ENCODE measurements around the gene STK25.
A peak's percentile ranks its signal among the peaks of the same experiment; 100 is the strongest.
"Not testable (repeated sequence)": the region's sequence is repeated elsewhere in the genome, so short reads cannot be mapped to it uniquely, and the experiment has no call there.

The STK25 gene

DNA sequence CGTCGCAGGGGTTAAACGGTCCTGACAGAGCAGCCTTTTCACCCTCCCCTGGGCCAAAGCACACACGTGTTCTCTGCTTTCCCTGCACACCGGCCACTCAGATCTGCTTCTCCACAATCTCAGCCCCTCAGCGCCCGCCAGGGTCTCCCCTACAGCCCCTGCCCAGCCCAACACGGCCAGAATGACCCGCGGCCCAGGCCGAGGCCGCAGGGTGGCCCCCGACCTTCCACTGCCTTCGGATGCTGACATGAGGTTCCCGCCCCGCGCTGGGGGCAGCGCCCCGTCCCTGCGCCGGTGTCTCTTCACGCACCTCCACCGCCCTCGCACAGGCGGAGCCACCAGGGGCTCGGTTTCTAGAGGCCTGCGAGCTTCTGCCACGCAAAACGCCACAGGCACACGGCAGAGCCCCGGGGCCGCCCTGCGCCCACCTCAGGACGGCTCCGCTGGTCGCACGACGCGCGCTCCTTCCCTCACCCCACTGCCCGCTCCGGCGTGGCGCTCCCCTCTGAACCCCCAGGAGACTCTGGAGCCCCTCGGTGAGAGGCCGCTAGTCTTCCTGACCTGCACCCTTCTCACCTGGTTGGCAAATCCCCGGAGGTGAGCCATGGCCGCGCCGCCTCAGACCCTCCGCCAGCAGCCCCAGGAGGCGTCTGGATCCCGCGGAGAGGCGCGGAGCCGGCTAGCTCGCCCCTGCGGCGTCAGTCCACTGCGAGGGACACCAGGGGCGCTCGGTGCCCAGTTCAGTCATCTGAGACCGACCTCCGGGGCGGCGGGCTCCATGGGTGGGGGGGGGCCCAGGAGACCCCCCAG lies 749 bp downstream of the STK25 start:
- DNase-seq: peak; percentile 57

GRCh38 chr2:241506793-241507429 lies 1.5 kb downstream of the STK25 start:
- DNase-seq: no peak

- not testable (repeated sequence) for DNase-seq
These were observed 2.1 kb downstream of the STK25 start for GRCh38 chr2:241506317-241506716.

- no peak for DNase-seq
These were observed 2.6 kb downstream of the STK25 start for GRCh38 chr2:241505781-241506201.

DNA sequence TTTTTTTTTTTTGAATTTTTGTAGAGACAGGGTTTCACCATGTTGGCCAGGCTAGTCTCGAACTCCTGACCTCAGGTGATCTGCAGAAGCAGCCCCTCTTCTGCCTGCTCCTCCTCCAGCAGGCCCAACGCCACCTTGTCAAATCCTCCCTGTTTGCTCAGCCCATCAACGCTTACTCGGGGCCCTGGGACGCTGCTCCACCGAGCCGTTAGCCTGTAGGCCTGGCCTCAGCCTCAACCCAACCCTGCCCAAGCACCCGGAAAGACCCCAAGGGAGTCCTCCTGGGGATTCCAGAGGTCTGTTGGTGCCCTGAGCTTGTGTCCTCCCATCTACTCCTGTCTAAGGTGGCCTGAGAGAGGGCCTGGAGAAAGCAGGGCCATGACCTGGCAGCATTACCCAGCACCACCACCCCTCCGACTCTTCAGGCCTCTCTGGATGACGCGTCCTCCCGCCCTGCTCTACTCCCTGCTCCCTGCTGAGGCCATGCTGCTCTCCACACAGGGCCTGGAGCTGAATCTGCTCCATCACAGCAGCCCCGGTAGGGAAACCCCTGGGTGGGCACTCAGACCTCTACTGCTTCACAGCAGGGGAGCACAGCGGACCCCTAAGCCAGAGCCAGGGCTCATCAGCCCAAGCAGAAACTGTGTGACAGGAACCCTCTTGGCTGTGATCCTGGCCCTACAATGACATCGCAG lies 3.2 kb downstream of the STK25 start:
- no peak for DNase-seq

GRCh38 chr2:241503776-241504392 lies 4.5 kb downstream of the STK25 start:
- no peak for DNase-seq

DNA sequence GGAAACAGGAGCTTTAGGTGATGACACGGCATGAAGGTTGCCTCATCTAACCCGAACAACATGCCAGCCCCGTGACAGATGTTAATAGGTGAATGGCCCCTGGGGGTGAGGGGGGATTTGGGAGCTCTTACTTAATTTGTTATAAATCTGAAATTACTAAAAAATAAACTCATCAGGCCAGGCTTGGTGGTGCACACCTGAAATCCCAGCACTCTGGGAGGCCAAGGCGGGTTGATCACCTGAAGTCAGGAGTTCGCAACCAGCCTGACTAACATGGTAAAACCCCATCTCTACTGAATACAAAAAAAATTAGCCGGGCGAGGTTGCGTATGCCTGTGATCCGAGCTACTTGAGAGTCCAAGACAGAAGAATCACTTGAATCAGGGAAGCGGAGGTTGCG lies 6.1 kb downstream of the STK25 start:
- DNase-seq: no peak

GRCh38 chr2:241501551-241501950 lies 6.8 kb downstream of the STK25 start:
- no peak for DNase-seq

- DNase-seq: no peak
These were observed 7.3 kb downstream of the STK25 start for GRCh38 chr2:241501099-241501541.

DNA sequence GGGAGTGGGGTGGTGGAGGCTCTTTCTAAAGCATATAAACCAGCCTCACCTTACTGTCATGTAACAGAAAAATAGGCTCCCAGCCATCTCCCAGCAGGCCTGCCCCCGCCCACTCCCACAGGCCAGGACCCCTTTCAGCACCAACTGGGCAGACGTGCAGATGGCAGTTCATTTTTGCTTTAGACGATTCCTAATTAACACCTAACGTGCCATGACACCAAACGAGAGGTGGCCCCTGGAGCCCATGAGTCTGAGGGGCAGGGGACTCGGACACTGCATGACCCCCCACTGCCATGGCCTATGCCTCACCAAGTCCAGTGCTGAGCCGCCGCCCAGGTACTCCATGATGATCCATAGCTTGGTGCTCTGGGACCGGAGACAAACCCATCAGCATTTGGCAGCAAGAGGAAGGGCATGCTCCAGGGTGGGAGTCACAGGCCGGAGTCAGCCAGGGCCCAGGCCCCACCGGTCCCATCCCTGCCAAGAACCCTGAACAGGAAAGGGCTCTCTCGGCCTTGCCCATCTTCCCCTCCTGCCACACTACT lies 7.9 kb downstream of the STK25 start:
- no peak for DNase-seq

GRCh38 chr2:241500016-241500415 lies 8.4 kb downstream of the STK25 start:
- no peak for DNase-seq

DNA sequence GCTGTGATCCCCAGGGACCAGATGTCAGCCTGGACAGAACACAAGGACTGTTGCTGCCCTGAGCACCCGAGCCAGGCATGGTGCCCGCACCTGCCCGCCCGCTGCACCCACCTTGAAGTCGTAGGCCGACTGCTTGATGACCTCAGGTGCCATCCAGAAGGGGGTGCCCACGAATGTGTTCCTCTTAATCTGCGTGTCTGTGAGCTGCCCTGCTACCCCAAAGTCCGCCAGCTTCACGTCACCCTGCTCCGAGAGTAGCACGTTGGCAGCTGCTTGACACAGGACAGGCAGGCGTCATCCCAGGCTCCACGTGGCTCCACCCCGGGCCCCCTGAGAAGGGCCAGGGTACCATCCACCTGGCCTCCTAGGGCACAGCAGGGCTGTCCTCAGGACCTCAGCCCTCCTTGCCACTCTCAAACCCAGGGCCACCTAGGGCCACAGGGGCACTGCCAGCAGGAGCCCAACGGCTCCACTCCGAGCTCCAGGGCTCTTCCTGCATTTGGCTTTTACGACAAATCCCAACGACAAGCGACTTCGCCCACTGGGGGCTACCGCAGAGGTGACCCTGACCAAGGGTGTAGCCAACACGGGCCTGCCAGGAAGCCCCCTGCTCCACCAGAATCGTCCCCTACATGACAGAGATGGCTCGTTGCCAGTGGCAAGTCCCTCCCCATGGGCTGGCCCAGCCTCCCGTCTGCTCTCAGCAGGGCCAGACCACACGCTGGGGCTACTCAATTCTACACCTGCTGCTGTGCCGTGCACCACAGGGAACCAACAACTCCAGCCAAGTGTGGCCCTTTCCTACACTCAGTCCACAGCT lies 9.0 kb downstream of the STK25 start:
- DNase-seq: no peak

- no peak for DNase-seq
These were observed 10.0 kb downstream of the STK25 start for GRCh38 chr2:241498115-241499070.

- DNase-seq: no peak
These were observed 11.2 kb downstream of the STK25 start for GRCh38 chr2:241496904-241497877.

GRCh38 chr2:241496003-241496707 lies 12.2 kb downstream of the STK25 start:
- no peak for DNase-seq

DNA sequence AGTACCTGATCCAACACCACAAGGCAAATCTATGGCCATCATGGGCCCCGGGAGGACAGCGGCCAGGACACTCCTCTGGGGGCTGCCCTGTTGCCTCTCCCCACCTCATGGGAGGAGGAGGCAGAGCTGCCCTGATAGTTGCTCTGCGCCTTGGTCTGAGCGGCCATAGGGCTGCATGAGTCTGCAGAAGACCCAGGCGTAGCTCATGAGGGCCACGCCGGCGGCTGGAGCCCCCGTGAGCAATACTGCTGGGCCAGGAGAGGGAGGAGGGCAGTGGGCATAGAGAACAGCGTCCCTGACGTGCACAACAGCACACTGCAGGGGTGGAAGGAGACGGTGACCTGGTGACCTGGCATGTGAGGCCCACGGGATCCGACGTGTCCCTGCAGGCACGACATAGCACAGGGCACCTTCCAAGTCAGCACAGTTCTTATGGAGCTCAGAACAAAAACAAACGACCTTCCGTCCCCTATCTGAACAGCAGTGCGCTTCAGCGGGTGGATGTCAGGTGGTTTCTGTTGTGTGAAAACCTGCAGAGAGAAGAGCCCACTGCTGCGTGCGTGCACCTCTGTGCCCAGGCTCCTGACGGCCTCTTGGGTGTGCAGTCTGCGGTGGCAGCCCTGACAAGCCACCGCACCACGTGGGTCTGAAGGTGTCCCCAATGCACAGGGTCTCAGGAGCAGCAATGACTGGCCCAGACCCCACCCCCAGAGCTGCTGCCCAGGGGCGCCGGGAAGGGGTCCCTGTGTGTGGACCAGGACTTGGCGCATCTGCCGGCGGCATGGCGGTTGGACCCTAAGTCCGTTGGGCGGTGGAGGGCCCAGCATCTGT lies 13.0 kb downstream of the STK25 start:
- no peak for DNase-seq

GRCh38 chr2:241494311-241494908 lies 14.0 kb downstream of the STK25 start:
- no peak for DNase-seq

DNA sequence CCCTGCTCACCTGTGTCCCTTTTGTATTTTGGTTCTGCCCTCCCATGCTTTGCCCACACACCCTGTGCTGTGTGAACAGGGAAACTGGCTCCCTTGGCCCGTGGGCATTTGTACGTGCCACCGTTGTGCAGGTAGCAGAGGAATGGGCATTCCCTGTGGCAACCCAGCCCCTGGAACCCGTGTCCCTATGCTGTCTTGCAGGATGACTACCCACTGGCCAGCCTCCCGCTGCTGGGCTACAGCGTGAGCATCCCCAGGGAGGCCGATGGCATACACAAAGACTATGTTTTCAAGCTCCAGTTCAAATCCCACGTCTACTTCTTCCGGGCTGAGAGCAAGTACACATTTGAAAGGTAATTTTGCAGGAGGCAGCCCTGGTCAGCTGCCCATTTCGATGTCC lies 15.3 kb downstream of the STK25 start:
- no peak for DNase-seq

Data from left hindlimb (tissue), 1 donor.